Karpas-422 (cell line): Measurements from ENCODE around the gene ATG4B. TPM values are rescaled to one million over a fixed set of nuclear protein-coding genes. Genes with fewer than 3 reads are reported as not detected.

ENCODE experiments used
- DNase-seq: peaks from one replicate; pipeline ENCODE4 v3.0.0-alpha.2; 2015
- H2AFZ ChIP-seq: fragments of 200-600 bp; sonication (generic); 2 replicates; pipeline ENCODE4 v1.6.1; 2014; ENCODE audit warnings: antibody characterized with exemption, low read length, mixed read lengths
- H3K27ac ChIP-seq: fragments of 200-600 bp; sonication (generic); 2 replicates; pipeline ENCODE4 v1.5.1; 2014; ENCODE audit warnings: mild to moderate bottlenecking, low read length, moderate library complexity
- H3K27me3 ChIP-seq: fragments of 200-600 bp; sonication (generic); 2 replicates; pipeline ENCODE4 v1.6.1; 2014; ENCODE audit warnings: low read length, mixed read lengths
- H3K36me3 ChIP-seq: fragments of 200-600 bp; sonication (generic); 2 replicates; pipeline ENCODE4 v1.6.1; 2014; ENCODE audit warnings: low read length, mixed read lengths; ENCODE audit not compliant: insufficient read depth
- H3K4me1 ChIP-seq: fragments of 200-600 bp; sonication (generic); 2 replicates; pipeline ENCODE4 v1.6.1; 2014; ENCODE audit warnings: mild to moderate bottlenecking, low read length, mixed read lengths
- H3K4me2 ChIP-seq: fragments of 200-600 bp; sonication (generic); 2 replicates; pipeline ENCODE4 v1.6.1; 2014; ENCODE audit warnings: low read length, low read depth, mild to moderate bottlenecking; ENCODE audit not compliant: poor library complexity, severe bottlenecking
- H3K4me3 ChIP-seq: fragments of 200-600 bp; sonication (generic); 2 replicates; pipeline ENCODE4 v1.5.1; 2014; ENCODE audit warnings: mild to moderate bottlenecking, antibody characterized with exemption, low read length, mixed read lengths
- H3K79me2 ChIP-seq: fragments of 200-600 bp; sonication (generic); 2 replicates; pipeline ENCODE4 v1.6.1; 2014; ENCODE audit warnings: mild to moderate bottlenecking, low read length, mixed read lengths
- H3K9ac ChIP-seq: fragments of 200-600 bp; sonication (generic); 2 replicates; pipeline ENCODE4 v1.6.0; 2014; ENCODE audit warnings: low read length
- H3K9me2 ChIP-seq: fragments of 200-600 bp; sonication (generic), shearing (Covaris generic); replicated peaks from 2 replicates; pipeline ENCODE4 v1.6.0; 2014; ENCODE audit warnings: mild to moderate bottlenecking, low read length, moderate library complexity; ENCODE audit not compliant: insufficient read depth
- H3K9me3 ChIP-seq: fragments of 300-700, 200-600 bp; sonication (generic); 2 replicates; pipeline ENCODE4 v1.6.1; 2014; ENCODE audit warnings: low read length, mixed read lengths
- H4K20me1 ChIP-seq: fragments of 200-600 bp; sonication (generic); 2 replicates; pipeline ENCODE4 v1.6.1; 2014; ENCODE audit warnings: mild to moderate bottlenecking, antibody characterized with exemption, low read length, low read depth; ENCODE audit not compliant: insufficient read depth
- total RNA-seq: library from RNA; depleted of rRNA; stranded (reverse); fragments of >200 nt; shearing (Covaris generic); gene quantifications from 2 replicates; pipeline ENCODE4 v1.2.3, GENCODE V29; 2014; ENCODE audit warnings: low replicate concordance

The ATG4B gene
- total RNA-seq, 1 experiment from 2014 or later: 63.9 TPM

DNA sequence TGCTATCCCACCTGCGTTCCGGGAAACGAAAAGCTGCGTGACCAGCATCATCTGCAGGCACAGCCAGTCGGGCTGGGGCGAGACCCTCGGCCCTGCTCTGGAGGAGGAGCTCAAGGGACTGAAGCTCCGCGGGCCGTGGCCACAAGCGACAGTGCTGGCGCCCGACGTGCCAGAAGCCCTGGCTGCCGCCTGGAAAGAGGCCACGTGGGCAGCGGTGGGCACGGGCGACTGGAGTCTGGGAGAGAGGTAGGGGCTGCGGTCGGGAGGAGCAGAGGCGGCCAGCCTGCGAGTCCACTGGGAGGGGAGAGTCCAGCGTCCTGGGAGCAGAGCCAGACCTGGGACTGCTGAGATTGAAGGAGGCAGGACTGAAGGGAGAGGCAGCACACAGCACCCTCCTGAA, 39.9 kb downstream of the ATG4B start:
- H3K27ac ChIP-seq: no peak overlapping the region
- no peaks in the 10 kb centered on the region for H3K4me1 ChIP-seq
- no peak overlapping the region for H3K4me3 ChIP-seq
- no peak for DNase-seq
- no peaks in the 10 kb centered on the region for H3K9me3 ChIP-seq
- H3K27me3 ChIP-seq: no peaks in the 10 kb centered on the region
- no peak overlapping the region for H3K9ac ChIP-seq
- peaks cover 15% of the 10 kb centered on the region; the same call in 1 of the 2 replicates for H3K79me2 ChIP-seq
- H3K9me2 ChIP-seq: no peaks in the 10 kb centered on the region
- peaks cover 15% of the 10 kb centered on the region; the same call in 1 of the 2 replicates for H3K36me3 ChIP-seq
- H2AFZ ChIP-seq: no peak overlapping the region
- 0 out of 2 replicates have a peak, but pooled peaks cover 9% of the 10 kb centered on the region for H4K20me1 ChIP-seq
- no peak overlapping the region for H3K4me2 ChIP-seq

DNA sequence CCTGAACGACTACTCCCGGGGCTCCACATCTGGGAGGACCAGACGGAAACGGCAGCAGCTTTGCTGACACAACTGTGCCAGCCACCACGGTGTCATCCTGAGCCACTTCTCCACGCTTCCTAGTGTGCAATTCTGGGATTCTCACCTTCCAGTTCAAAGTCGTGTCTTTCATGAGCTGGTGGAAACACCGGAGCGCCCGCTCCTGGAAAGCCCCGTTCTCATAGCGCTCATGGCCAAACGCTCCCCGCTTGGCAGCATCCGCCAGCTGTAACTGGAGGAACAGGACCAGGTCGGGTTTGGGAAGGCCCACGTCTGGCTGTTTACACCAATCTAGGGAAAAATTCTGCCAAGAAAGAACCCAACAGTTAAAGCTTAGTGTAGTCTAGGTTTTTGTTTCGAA, 40.8 kb downstream of the ATG4B start:
- Histone ChIP-seq H3K79me2 (peaks cover 24% of the 10 kb centered on the region), H3K36me3 (peaks cover 20% of the 10 kb centered on the region; the same call in 1 of the 2 replicates), H2AFZ (no peak overlapping the region), H3K9me2 (no peaks in the 10 kb centered on the region), H3K27ac (no peak overlapping the region), H4K20me1 (0 out of 2 replicates have a peak, but pooled peaks cover 9% of the 10 kb centered on the region), H3K27me3 (no peaks in the 10 kb centered on the region), H3K9ac (no peak overlapping the region), H3K4me3 (no peak overlapping the region), H3K4me2 (no peak overlapping the region), H3K9me3 (no peaks in the 10 kb centered on the region), H3K4me1 (no peaks in the 10 kb centered on the region)
- no peak for DNase-seq

DNA sequence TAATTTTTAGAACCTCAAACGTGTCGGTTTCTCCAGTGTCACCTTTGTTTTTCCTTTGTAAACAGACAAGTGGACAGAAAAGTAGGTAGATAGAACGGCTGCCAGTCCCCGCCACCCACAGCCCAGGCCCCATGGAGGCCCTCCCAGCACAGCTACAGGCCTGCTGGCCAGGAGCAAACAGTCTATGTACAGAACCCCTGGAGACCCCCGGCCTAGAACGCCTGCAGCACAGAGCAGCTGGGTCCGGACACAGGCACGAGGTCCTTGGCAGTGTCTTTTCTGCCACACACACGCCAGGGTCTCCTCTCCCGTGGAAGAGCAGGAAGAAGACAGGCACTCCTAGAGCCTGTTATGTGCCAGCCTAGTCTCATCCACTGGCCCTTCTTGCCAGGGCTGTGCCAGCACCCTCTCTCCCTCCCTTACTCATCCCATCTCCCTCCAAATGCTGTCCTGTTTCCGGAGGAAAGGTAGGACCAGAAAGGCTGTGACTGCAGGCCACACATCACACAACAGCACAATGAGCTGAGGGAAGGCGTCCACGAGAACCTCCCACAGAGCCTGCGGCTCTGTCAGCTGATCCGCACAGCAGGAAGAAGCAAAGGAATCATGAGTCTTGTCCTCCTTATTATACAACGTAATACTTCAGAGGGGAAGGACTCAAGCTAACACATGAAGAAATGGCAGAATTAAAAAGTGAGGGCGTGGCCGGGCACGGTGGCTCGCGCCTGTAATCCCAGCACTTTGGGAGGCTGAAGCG, 41.5 kb downstream of the ATG4B start:
- Histone ChIP-seq H3K27ac (no peak overlapping the region), H3K9me3 (no peaks in the 10 kb centered on the region), H4K20me1 (0 out of 2 replicates have a peak, but pooled peaks cover 9% of the 10 kb centered on the region), H3K4me2 (no peak overlapping the region), H3K4me3 (no peak overlapping the region), H3K36me3 (peaks cover 25% of the 10 kb centered on the region; the same call in 1 of the 2 replicates), H3K9me2 (no peaks in the 10 kb centered on the region), H3K4me1 (no peaks in the 10 kb centered on the region), H3K79me2 (peaks cover 31% of the 10 kb centered on the region), H3K27me3 (no peaks in the 10 kb centered on the region), H2AFZ (no peak overlapping the region), H3K9ac (no peak overlapping the region)
- no peak for DNase-seq

DNA sequence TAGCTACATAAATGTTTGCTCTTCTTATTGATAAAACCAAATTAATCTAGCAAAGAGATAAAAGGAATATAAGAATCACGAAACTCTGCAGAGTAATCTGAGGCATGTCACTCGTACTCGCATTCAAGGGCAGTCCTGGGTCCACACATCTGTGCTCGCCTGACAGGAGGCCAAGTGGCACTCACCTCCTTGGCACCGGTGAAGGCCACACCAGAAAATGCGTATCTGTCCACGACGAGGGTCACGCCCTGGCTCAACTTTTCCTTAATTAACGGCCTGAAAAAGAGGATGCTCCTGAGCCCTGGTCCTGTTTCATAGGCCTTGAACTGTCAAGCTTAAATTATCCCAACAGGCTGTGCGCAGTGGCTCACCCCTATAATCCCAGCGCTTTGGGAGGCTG, 42.6 kb downstream of the ATG4B start:
- Histone ChIP-seq H2AFZ (no peak overlapping the region), H3K9me2 (no peaks in the 10 kb centered on the region), H3K36me3 (peaks cover 35% of the 10 kb centered on the region; the same call in 1 of the 2 replicates), H3K4me3 (no peak overlapping the region), H3K27me3 (no peaks in the 10 kb centered on the region), H3K4me1 (no peaks in the 10 kb centered on the region), H4K20me1 (0 out of 2 replicates have a peak, but pooled peaks cover 9% of the 10 kb centered on the region), H3K9ac (no peak overlapping the region), H3K9me3 (no peaks in the 10 kb centered on the region), H3K27ac (no peak overlapping the region), H3K4me2 (no peak overlapping the region), H3K79me2 (peaks cover 42% of the 10 kb centered on the region)
- no peak for DNase-seq

DNA sequence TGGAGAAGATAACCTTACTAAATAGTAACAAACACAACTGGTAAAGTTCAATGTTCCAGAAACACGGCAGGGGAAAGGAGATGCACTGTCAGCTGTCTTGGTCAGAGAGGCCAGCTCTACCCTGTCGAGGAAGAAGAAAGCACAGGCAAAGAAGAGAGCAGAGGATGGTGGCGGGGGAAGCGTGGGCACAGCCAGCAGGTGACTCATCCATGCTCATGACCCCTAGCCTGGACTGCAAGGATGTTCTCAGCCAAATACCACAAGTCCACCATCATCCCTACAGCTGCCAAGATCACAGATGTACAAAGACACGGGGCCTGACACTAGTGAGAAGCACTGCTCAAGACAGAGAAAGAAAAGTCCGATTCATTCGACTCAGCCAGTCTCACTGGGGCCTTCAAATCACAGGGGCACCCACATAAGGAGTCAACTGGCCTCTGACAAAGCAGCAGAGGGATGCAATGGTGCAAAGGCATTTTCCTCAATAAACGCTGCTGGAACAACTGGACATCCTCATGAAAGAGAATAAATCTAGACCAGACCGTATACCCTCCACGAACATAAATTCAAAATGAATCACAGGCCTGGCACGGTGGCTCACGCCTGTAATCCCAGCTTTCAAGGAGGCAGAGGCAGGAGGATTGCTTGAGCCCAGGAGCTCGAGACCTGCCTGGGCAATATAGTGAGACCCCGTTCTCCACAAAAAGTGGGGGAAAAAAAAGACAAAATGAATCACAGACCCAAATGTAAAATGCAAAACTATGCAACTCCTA, 43.5 kb downstream of the ATG4B start:
- H4K20me1 ChIP-seq: 0 out of 2 replicates have a peak, but pooled peaks cover 9% of the 10 kb centered on the region
- peaks cover 35% of the 10 kb centered on the region; the same call in 1 of the 2 replicates for H3K36me3 ChIP-seq
- DNase-seq: no peak
- no peak overlapping the region for H3K27ac ChIP-seq
- no peak overlapping the region for H2AFZ ChIP-seq
- H3K9me2 ChIP-seq: no peaks in the 10 kb centered on the region
- peaks cover 50% of the 10 kb centered on the region for H3K79me2 ChIP-seq
- H3K4me3 ChIP-seq: no peak overlapping the region
- H3K4me2 ChIP-seq: no peak overlapping the region
- no peak overlapping the region for H3K9ac ChIP-seq
- H3K9me3 ChIP-seq: no peaks in the 10 kb centered on the region
- H3K27me3 ChIP-seq: no peaks in the 10 kb centered on the region
- peaks cover 8% of the 10 kb centered on the region for H3K4me1 ChIP-seq

DNA sequence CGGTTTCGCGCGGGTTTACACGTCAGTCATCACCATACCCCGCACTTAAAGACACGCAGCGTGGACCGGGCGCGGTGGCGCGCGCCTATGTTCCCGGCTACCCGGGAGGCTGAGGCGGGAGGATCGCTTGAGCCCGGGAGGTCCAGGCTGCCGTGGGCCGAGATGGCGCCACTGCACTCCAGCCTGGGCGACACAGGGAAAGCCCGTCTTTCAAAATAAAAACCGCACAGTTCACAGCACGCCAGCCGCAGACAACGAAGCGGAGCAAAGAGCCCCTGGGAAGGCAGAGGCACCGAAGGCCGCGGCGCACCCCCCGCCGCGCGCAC, 48.8 kb downstream of the ATG4B start:
- Histone ChIP-seq H3K27me3 (no peaks in the 10 kb centered on the region), H3K9me3 (no peaks in the 10 kb centered on the region), H2AFZ (peak overlapping the region; percentile 84), H3K4me1 (peaks cover 16% of the 10 kb centered on the region), H4K20me1 (no peaks in the 10 kb centered on the region), H3K9ac (peak overlapping the region; percentile 100), H3K36me3 (peaks cover 41% of the 10 kb centered on the region), H3K4me3 (peak overlapping the region; percentile 100), H3K27ac (peak overlapping the region; percentile 36; the same call in 1 of the 2 replicates), H3K9me2 (no peaks in the 10 kb centered on the region), H3K4me2 (peak overlapping the region; percentile 98), H3K79me2 (peaks cover 84% of the 10 kb centered on the region)
- DNase-seq: no peak

DNA sequence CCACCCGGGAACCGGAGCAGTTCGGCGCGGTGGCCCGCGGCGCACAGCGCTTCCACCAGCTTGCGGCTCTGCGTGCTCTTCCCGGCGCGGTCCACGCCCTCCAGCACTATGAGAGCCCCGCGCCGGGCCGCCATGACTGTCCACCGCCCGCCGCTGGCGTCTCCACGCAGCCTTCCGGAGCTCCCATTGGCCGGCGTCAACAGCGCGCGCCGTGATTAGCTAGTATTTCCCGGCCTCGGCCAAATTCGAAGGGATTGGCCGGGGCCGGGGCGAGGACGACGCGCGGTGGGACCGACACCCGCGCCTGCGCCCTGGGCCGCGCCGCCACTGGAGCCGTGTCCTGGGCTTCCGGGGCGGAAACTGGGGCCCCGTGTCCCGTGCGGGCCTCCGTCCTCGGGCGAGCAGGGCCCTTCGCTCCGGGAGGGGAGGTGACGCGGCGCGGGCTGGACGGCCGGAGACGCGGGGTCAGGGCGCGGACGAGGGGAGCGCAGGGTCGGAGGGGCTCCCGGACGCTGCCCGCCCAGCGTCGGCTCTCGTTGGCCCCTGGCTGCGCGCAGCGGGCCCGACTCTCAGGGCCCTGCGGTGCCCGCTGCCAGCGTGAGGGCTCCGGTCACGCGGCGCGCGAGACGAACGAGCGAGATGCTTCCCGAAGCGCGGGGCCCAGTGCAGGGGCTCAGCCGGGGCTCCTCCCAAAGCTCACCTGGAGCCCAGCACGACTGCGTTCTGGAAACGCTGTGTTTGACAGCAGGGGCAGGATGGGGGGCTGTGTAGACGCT, 49.3 kb downstream of the ATG4B start, which contains the start of gene DTYMK:
DTYMK (minus strand) TSS at position 166 of the 776 bp plus-strand sequence; CDS start at position 134, 32 bp downstream.
- Histone ChIP-seq H3K9ac (peak within 1 kb of the TSS; percentile 100), H3K27ac (peak within 1 kb of the TSS; percentile 64), H4K20me1 (no peaks in the 10 kb centered on the region), H3K79me2 (peaks cover 82% of the 10 kb centered on the region), H3K4me1 (peaks cover 16% of the 10 kb centered on the region), H3K27me3 (no peaks in the 10 kb centered on the region), H3K9me2 (no peaks in the 10 kb centered on the region), H3K36me3 (peaks cover 42% of the 10 kb centered on the region), H3K4me2 (peak within 1 kb of the TSS; percentile 98), H3K4me3 (peak within 1 kb of the TSS; percentile 100), H2AFZ (peak within 1 kb of the TSS; percentile 84), H3K9me3 (no peaks in the 10 kb centered on the region)
- DNase-seq: peak; percentile 98
